Activated CD4-positive, alpha-beta T cell treated with anti-CD3 and anti-CD28 coated beads for 1 hour (primary cell): Measurements from ENCODE around the gene PDCL2.

Experiments used
- DNase-seq: peaks from one replicate; pipeline ENCODE4 v3.0.0-alpha.2; 2020

The PDCL2 gene

DNA sequence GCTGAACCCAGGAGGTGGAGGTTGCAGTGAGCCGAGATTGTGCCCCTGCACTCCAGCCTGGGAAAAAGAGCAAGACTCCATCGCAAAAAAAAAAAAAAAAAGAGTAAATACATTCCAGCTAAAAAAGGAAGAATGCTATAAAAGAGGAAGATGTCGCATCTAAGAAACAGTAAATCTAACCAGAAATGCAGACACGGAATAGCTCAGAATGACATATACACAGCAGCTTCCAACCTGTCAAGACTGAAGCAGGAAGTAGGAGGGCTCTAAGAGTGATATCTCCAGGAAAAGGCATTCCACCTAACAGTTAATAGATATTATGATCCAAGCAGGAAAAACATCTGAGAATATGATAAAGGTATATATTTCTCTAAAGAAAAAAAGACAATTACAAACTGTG, 61.4 kb downstream of the PDCL2 start:
- no peak for DNase-seq

DNA sequence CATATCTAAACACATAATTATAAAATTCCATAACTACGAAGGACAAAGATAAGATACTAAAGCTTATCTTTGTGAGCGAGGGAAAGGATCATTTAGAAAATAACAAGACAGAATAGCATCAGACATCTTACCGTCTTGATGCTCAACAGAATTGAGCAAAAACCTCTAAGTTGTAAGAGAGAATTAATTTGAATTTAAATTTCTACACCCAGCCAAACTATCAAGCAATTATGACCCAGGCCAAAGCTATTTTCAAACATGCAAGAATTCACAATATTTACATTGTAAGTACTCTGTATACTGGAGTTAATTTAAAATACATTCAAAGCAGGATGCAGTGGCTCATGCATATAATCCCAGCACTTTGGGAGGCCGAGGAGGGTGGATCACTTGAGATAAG, 61.9 kb downstream of the PDCL2 start:
- DNase-seq: no peak

DNA sequence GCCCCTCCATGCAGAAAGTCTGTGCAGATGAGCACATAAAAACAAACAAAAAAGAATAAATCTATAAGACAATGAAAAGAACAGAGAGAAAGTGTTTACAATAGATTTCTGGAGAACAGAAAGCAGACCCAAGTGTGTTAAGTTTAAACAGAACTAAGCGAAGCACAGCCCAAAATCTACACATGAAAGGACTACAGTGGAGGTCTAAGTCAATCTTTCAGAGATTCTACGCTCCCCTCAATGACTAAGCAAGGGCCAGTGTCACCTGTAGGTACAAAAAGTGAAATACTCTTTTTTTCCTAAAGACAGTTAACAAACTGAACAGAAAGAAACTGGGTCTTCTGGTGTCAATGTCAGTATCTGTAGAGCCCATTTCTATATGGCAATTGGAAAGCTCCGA, 63.6 kb downstream of the PDCL2 start:
- DNase-seq: no peak

DNA sequence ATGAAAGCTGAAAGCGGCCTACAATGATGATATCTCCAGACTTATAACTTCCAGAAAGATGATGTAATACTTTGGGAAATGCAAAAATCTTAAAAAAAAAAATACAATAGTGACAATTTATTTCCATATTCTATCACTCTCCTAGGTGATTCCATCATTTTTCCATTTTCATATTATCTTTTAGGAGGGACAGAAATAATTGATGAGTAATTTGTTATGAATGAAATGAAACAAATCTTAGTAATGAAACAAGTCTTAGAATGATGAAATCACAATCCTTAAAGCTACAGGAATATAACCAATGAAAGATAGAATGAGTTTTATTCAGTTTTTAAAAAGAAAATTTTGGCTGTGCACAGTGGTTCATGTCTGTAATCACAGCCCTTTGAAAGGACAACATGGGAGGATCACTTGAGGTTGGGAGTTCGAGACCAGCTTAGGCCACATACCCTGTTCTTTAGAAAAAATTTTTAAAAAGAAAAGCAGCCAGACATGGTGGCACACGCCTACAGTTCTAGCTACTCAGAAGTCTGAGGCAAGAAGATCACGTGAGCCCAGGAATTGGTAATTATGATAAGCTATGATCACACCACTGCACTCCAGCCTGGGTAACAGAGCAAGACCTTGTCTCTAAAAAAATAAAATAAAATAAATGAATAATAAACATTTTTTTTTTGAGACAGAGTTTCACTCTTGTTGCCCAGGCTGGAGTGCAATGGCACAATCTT, 67.0 kb downstream of the PDCL2 start:
- no peak for DNase-seq

- no peak for DNase-seq
These were observed 73.6 kb downstream of the PDCL2 start for GRCh38 chr4:55518442-55518841.

GRCh38 chr4:55517526-55518229, 74.4 kb downstream of the PDCL2 start:
- DNase-seq: no peak

- no peak for DNase-seq
These were observed 79.0 kb downstream of the PDCL2 start for GRCh38 chr4:55512922-55513571.

DNA sequence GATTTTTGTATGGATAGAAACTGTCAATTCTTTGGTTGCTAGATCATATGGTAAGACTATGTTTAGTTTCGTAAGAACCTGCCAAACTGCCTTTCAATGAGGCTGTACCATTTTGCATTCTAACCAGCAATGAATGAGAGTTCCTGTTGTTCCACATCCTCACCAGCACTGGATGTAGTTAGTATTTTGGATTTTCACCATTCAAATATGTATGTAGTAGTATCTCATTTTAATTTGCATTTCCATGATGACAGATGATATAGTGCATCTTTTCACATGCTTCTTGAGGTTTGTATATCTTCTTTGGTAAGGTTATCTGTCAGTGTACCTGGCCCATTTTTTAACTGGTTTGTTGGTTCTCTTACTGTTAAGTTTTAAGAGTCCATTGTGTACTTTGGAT, 80.0 kb downstream of the PDCL2 start:
- no peak for DNase-seq

DNA sequence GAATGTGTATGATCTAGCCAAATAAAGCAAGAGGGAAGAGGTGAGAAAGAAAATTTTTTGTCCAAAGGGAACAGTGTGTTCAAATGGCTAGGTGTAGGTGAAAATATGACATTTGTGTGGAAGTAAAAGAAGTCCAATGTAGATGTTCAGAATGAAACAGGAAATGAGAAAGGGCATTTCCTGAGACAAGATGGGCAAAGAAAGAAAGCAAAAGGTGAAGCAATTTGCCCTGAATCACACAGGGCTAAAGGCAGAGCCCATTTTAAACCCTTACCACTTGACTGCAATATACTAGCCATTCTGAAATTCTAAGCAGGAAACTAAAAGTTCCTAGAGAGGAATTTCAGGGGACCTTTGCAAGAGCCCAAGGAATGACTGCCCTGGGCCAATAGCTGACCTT, 81.4 kb downstream of the PDCL2 start:
- DNase-seq: no peak

DNA sequence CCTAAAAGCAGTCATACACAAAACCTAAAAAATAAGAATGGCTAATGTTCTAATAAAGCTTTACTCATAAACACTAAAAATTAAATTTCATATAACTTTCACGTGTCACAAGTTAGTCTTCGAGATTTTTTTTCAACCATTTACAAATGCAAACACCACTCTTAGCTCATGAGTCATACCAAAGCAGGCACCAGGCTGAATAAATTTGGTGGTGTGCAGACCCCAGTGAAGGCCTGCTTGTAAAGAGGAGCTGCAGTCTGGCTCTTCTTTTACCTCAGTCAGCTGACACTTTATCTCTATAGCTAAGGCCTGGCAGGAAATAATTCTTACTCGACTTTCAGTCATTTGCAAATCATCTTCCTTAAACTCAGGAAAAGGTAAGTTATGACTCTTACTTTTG, 82.8 kb downstream of the PDCL2 start:
- DNase-seq: no peak

DNA sequence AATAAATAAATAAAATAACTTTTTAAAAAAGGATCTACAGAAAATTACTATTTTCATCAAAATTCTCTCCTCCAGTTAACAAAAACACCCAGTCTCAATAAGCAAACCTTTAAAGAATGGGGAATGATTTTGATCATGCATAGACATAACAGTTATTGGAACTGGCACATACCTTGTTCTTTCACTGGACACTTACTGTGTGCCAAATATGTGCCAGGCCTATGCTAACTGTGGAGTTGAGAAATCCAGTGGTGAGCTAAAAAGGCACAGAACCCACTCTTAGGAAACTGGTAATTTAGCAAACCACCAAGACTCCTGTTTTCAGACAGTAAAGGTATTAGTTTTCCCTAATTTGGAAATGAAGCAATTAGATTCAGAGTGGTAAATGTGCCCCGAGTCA, 84.4 kb downstream of the PDCL2 start:
- DNase-seq: no peak
